Natural killer cell (primary cell): ENCODE measurements around the gene GOLGA3. TPM values are rescaled to one million over a fixed set of nuclear protein-coding genes. Genes with fewer than 3 reads are reported as not detected.

Experiments
- ATAC-seq, 3 donors: fragments of 150-1000 bp in 2 of 3; fragments of 200-7000 bp in 1 of 3; cut with Tn5 transposase; 1 replicate in 1 of 3; 2 replicates in 2 of 3; pipeline ENCODE4 v1.10.0; 2021; ENCODE audit warnings: mild to moderate bottlenecking in 2 of 3, moderate library complexity in 2 of 3
- DNase-seq, 2 donors: peaks; one replicate each; pipeline versions ENCODE4 v3.0.0 to v3.0.0-alpha.2; 2013 to 2021; ENCODE audit warnings: mixed read lengths in 1 of 2
- H3K27ac ChIP-seq: one replicate; pipeline ENCODE4 v1.5.1; 2013; ENCODE audit warnings: mild to moderate bottlenecking, low read length
- H3K27me3 ChIP-seq: one replicate; pipeline ENCODE4 v1.6.1; 2013; ENCODE audit warnings: low read length; ENCODE audit not compliant: control insufficient read depth, insufficient read depth
- H3K36me3 ChIP-seq: one replicate; pipeline ENCODE4 v1.6.1; 2013; ENCODE audit warnings: low read length; ENCODE audit not compliant: control insufficient read depth, insufficient read depth
- H3K4me1 ChIP-seq: one replicate; pipeline ENCODE4 v1.6.1; 2013; ENCODE audit warnings: low read length; ENCODE audit not compliant: control insufficient read depth, insufficient read depth
- H3K4me3 ChIP-seq: one replicate; pipeline ENCODE4 v1.5.1; 2013; ENCODE audit warnings: low read length
- H3K9me3 ChIP-seq: one replicate; pipeline ENCODE4 v1.6.1; 2013; ENCODE audit warnings: low read length; ENCODE audit not compliant: control insufficient read depth, insufficient read depth
- H3K27ac Mint-ChIP-seq, 2 donors: one replicate each; pipeline ENCODE4 v1.8.0; 2022; ENCODE audit warnings: mild to moderate bottlenecking in 2 of 2, mixed read lengths in 2 of 2, moderate library complexity in 1 of 2
- H3K27me3 Mint-ChIP-seq, 2 donors: one replicate each; pipeline ENCODE4 v1.8.0; 2022; ENCODE audit warnings: low read depth in 2 of 2, mixed read lengths in 2 of 2
- H3K36me3 Mint-ChIP-seq: one replicate; pipeline ENCODE4 v1.8.0; 2022; ENCODE audit warnings: mixed read lengths
- H3K4me1 Mint-ChIP-seq, 2 donors: one replicate each; pipeline ENCODE4 v1.8.0; 2022; ENCODE audit warnings: mixed read lengths in 2 of 2
- H3K4me3 Mint-ChIP-seq: one replicate; pipeline ENCODE4 v1.8.0; 2022; ENCODE audit warnings: mild to moderate bottlenecking, moderate library complexity, mixed read lengths
- H3K9me3 Mint-ChIP-seq, 2 donors: one replicate each; pipeline ENCODE4 v1.8.0; 2022; ENCODE audit warnings: mixed read lengths in 2 of 2
- WGBS: methylation state at CpG from one replicate; pipeline ENCODE4 v1.1.7; 2013; ENCODE audit warnings: missing lambda C conversion rate; ENCODE audit not compliant: insufficient coverage; 5-methylcytosine and 5-hydroxymethylcytosine counted together
- intact Hi-C: fragments of 100-400 bp; cut with micrococcal nuclease; formaldehyde crosslinking; loops from one replicate; pipeline ENCODE4 v1.14.2; 2022
- total RNA-seq, 4 donors: library from RNA; stranded (reverse); fragments of 120-200 nt in 1 of 4; gene quantifications; one replicate each; pipeline versions ENCODE4 v1.2.3 to v1.2.4, GENCODE V29; 2013 to 2022
- TF ChIP-seq, protein P1 (sequence below): fragments of 200-600 bp; IDR thresholded peaks from one replicate; pipeline ENCODE4 v1.8.0; 2022; ENCODE audit warnings: antibody characterized with exemption

The GOLGA3 gene
- total RNA-seq, 3 donors from 2014 or later (not counting 1 experiment from before 2014, with no cell fraction given): 39.1 to 54.3 (median 50.9) TPM

DNA sequence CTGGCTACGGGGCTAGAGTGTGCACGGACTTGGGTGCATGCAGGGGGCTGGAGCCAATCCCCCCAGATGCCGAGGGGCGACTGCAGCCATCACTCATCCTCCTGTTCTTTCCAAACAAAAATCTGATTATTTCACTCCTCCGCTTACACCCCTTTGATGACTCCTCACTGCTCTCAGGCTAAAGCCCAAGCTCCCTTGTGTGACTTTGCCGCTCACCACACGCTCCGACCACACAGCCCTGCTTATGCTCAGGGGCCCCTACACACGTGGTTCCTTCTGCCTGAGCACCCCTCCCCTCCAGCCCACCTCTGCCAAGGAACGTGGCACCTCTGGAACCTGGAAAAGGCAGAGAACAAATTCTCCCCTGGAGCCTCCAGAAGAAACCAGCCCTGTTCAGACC is 45.1 kb upstream of the GOLGA3 start:
- no peaks in the 10 kb centered on the region for H3K27me3 Mint-ChIP-seq
- Histone ChIP-seq H3K27me3 (no peaks in the 10 kb centered on the region), H3K4me1 (peaks cover 12% of the 10 kb centered on the region), H3K4me3 (no peak overlapping the region), H3K9me3 (no peaks in the 10 kb centered on the region), H3K27ac (no peak overlapping the region), H3K36me3 (peaks cover 66% of the 10 kb centered on the region)
- peaks cover 6% of the 10 kb centered on the region for H3K36me3 Mint-ChIP-seq
- TF ChIP-seq, protein P1, sequence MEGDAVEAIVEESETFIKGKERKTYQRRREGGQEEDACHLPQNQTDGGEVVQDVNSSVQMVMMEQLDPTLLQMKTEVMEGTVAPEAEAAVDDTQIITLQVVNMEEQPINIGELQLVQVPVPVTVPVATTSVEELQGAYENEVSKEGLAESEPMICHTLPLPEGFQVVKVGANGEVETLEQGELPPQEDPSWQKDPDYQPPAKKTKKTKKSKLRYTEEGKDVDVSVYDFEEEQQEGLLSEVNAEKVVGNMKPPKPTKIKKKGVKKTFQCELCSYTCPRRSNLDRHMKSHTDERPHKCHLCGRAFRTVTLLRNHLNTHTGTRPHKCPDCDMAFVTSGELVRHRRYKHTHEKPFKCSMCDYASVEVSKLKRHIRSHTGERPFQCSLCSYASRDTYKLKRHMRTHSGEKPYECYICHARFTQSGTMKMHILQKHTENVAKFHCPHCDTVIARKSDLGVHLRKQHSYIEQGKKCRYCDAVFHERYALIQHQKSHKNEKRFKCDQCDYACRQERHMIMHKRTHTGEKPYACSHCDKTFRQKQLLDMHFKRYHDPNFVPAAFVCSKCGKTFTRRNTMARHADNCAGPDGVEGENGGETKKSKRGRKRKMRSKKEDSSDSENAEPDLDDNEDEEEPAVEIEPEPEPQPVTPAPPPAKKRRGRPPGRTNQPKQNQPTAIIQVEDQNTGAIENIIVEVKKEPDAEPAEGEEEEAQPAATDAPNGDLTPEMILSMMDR: no peak
- intact Hi-C loops: no loop called here
- ATAC-seq: no peak
- H3K4me3 Mint-ChIP-seq: no peak overlapping the region
- H3K9me3 Mint-ChIP-seq: no peaks in the 10 kb centered on the region
- H3K27ac Mint-ChIP-seq: peak overlapping the region in 1 of 2 donors; percentile 61
- H3K4me1 Mint-ChIP-seq: peaks cover 0 to 5% of the 10 kb centered on the region in 2 donors
- WGBS: 93% methylated on average over 10 of the region's 10 CpGs
- DNase-seq: no peak

DNA sequence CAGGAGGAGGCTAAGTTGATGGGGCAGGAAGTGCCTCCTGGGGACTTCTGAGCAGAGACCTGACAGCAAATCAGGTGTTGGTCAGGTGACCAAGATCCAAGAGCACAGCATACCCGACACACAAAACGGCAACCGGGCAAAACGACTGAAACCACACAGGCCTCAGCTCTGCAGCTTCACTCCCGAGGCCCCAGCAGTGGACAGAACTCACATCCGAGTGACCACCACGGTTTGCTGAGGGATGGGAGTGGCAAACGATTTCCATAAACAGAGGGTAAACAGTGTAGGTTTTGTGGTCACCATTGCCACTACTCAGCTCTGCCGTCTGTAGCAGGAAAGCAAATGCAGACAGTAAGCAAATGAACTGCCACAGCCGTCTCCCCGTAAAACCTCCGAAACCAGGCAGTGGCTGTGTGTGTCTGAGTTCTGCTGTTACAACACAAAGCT is 44.3 kb upstream of the GOLGA3 start:
- Mint-ChIP-seq H3K4me3 (no peak overlapping the region), H3K4me1 (peaks cover 0 to 5% of the 10 kb centered on the region in 2 donors), H3K27ac (no peak overlapping the region), H3K36me3 (peaks cover 6% of the 10 kb centered on the region), H3K27me3 (no peaks in the 10 kb centered on the region), H3K9me3 (no peaks in the 10 kb centered on the region)
- ATAC-seq (no peak), DNase-seq (peak in 1 of 2 donors; percentile 56)
- H3K4me3 ChIP-seq: no peak overlapping the region
- TF ChIP-seq, protein P1: no peak
- 87% methylated on average over 12 of the region's 12 CpGs for WGBS
- peaks cover 12% of the 10 kb centered on the region for H3K4me1 ChIP-seq
- no peaks in the 10 kb centered on the region for H3K9me3 ChIP-seq
- intact Hi-C loops: no loop called here
- H3K36me3 ChIP-seq: peaks cover 66% of the 10 kb centered on the region
- no peak overlapping the region for H3K27ac ChIP-seq
- H3K27me3 ChIP-seq: no peaks in the 10 kb centered on the region

DNA sequence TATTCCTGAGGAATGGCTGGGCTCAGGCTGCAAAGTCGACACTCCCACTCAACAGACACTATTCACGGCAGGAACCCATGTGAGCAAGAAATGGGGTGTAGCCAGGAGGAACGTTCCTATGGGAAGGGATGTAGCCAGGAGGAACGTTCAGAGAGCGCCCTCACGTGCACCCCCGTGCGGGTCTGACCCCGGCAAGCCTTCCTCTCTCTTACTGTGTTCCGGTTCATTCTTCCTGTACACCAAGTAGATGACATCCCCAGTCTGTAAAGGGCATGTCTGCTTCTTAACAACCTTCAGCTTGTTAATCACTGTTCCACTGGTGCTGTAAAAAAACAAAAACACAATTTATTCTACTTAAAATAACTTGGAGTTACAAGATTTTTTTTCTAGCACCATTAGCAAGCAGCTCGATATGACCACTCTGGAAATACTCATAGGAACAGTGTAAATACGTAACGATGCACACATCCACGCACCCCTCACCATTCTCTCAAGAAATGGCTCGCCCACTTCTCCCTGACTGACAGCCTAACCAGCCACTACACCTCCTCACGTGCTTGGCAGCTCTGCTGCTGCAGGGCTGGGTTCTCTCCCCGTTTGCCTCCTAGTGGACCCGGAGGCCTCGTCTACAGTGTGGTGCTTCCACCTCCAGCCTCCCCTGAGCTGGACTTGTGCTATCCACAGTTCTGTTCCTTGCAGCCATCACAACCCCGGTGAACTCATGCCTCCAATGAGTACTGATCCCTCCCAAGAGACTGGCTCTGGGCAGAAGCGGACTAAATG is 43.6 kb upstream of the GOLGA3 start:
- no peak for DNase-seq
- no peaks in the 10 kb centered on the region for H3K27me3 ChIP-seq
- intact Hi-C loops: no loop called here
- H3K9me3 Mint-ChIP-seq: no peaks in the 10 kb centered on the region
- H3K4me3 ChIP-seq: no peak overlapping the region
- H3K4me3 Mint-ChIP-seq: no peak overlapping the region
- TF ChIP-seq, protein P1: no peak
- H3K27me3 Mint-ChIP-seq: no peaks in the 10 kb centered on the region
- H3K4me1 ChIP-seq: peaks cover 12% of the 10 kb centered on the region
- peaks cover 0 to 5% of the 10 kb centered on the region in 2 donors for H3K4me1 Mint-ChIP-seq
- no peak overlapping the region for H3K27ac ChIP-seq
- ATAC-seq: no peak
- WGBS: 98% methylated on average over 21 of the region's 21 CpGs
- H3K27ac Mint-ChIP-seq: no peak overlapping the region
- H3K9me3 ChIP-seq: no peaks in the 10 kb centered on the region
- H3K36me3 Mint-ChIP-seq: peaks cover 6% of the 10 kb centered on the region
- H3K36me3 ChIP-seq: peaks cover 67% of the 10 kb centered on the region
